ENCODE data around the gene CDC45.

- TF ChIP-seq CTCF (IDR thresholded peaks at IDR 0.05): no peak
- no peak for TF ChIP-seq ZFX (IDR thresholded peaks at IDR 0.05; ENCODE audit: borderline replicate concordance)
Observed at GRCh38 chr22:19533049-19533626, 53.4 kb downstream of the CDC45 start.

Data from 22Rv1 (cell line).